NCI-H1694 (cell line): ENCODE data around the gene RAPGEF3.

Experiments
- DNase-seq: peaks from one replicate; lab custom pipeline; 2025; lab: John Stamatoyannopoulos, UW

RAPGEF3 gene

DNA sequence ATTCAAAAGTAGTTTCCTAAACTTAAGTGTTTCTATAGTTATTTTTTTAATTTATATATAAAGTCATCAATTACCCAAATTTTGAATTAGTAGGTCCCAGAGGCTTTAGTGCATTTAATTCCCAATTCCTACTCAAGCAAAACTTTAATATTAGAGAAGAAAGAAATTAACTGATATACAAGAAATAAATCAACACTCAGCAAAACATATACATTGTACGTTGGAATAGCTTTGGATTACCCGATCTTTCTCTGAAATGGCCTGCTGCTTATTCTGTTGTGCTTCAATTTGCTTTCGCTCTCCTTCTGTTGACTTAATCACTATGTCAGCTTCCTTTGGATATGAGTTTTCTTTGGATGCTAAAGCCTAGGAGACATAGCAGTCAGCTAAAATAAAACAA is 71.0 kb downstream of the RAPGEF3 start:
- no peak for DNase-seq

DNA sequence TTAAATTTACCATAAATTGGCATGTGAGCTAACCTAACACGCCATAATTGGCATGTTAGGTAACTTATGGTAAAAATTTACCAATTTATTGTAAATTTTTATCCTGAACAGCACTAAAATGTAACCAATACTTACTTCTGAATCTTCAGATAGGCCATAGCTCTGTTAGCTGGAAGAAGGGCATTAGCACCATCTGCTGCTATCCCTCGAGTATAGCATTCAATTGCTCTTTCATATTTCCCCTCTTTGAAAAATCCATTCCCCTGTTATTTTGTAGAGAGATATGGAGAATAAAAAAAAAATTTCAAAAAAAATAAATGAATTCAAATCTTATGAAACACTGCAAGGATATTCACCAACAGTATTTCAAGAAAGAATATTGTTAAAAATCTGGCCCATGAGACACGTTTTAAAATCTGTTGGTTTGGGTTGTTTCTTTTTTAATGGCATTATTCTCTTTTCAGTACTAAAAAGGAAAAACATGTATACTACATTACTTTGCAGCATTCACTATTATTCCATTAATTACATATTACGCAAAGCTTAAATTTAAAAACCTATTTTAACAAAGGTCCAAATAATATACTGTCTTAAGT is 71.9 kb downstream of the RAPGEF3 start:
- peak; percentile 10 for DNase-seq
